ENCODE results near the gene BROX. TPM values are rescaled to one million over a fixed set of nuclear protein-coding genes. Genes with fewer than 3 reads are reported as not detected.

The BROX gene
- polyA plus RNA-seq, 4 donors = 34.4 to 56.8 (median 48.1) TPM

DNA sequence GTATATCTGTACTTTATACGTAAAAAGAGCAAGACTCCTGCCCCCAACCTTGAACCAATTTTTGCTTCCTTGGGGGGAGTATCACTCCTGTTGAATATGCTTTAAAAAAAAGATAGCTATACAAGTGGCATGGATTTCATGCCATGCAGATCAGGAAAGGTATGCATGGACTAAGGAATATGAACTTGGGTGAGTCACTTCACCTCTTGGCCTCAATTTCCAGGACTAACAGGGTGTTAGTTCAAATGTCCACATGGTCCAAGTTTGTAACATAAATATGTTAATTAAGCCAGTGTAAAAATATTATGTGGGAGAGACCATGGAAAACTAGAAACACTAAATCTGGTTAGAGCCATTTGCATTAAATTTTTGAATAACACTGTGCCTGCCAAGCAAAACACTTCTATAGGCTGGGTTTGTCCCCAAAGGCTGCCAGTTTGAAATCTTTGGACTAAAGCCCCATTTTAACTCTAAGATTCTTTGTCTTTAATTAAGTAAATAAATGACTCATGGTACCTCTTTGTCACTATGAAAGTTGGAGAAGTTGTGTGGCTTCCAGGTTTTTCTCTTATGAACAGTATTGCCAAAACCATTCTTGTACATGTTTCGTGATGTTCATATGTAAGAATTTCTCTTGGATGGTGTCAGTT is 57.7 kb downstream of the BROX start:
- no peak for DNase-seq (ENCODE audit: low read depth in 4 of 4, low spot score in 3 of 4)

- DNase-seq (ENCODE audit: low read depth in 4 of 4, low spot score in 3 of 4) = no peak
These were observed 60.6 kb downstream of the BROX start for GRCh38 chr1:222772996-222773379.

DNA sequence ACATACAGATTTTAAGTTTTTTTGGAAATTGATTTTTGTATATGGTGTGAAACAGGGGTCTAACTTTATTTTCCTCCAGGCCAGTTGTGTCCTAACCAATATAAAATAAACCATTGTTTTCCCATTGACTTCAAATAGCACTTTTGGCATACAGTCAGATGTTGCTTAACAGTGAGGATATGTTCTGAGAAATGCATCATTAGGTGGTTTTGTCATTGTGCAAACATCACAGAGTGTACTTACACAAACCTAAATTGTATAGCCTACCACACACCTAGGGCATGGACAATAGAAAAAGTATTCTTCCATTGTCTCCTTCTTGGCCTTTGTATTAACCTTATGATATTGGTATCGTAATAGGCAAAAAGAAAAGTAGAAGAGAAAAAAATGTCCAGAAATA is 65.1 kb downstream of the BROX start:
- no peak for DNase-seq (ENCODE audit: low read depth in 4 of 4, low spot score in 3 of 4)

DNA sequence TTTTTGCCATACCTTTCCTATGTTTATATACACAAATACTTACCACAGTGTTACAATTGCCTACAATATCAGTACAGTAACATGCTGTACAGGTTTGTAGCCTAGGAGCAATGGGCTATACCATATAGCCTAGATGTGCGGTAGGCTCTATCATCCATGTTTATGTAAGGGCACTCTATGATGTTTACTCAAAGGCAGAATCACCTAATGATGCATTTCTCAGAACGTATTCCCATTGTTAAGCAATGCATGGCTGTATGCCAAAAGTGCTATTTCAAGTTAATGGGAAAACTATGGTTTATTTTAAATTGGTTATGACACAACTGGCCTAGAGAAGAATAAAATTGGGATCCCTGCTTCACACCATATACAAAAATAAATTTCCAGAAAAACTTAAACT is 65.6 kb downstream of the BROX start:
- no peak for DNase-seq (ENCODE audit: low read depth in 4 of 4, low spot score in 3 of 4)

DNA sequence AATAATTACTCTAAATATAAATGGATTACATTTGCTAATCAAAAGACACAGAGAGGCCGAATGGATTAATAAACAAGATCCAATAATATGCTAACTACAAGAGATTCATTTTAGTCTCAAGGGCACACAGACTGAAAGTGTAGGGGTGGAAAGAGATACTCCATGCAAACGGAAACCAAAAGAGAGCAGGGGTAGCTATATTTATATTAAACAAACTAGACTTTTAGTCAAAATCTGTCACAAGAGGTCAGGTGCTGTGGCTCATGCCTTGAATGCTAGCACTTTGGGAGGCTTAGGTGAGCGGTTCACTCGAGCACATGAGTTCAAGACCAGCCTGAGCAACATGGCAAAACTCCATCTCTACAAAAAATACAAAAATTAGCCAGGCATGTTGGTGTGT is 68.9 kb downstream of the BROX start:
- no peak for DNase-seq (ENCODE audit: low read depth in 4 of 4, low spot score in 3 of 4)

GRCh38 chr1:222783051-222783450 is 70.7 kb downstream of the BROX start:
- DNase-seq (ENCODE audit: low read depth in 4 of 4, low spot score in 3 of 4) = no peak

- no peak for DNase-seq (ENCODE audit: low read depth in 4 of 4, low spot score in 3 of 4)
These were observed 72.0 kb downstream of the BROX start for GRCh38 chr1:222784371-222784770.

Other genes with a start within 250 kb of the BROX start
- gene HHIPL2, start 164.5 kb upstream of the BROX start, polyA plus RNA-seq (ENCODE audit: insufficient read length in 4 of 4) = 1 to 10 TPM in 1 of 4 donors, under 1 TPM in 3; 0.35 to 1.6 (median 0.84) TPM
- gene TAF1A, start 122.6 kb upstream of the BROX start, polyA plus RNA-seq (ENCODE audit: insufficient read length in 4 of 4) = 10 to 100 TPM; 15.4 to 17.0 (median 16.9) TPM
- 10 to 100 TPM; 59.4 to 84.3 (median 71.2) TPM for gene MIA3, start 94.5 kb upstream of the BROX start, polyA plus RNA-seq (ENCODE audit: insufficient read length in 4 of 4)
- 10 to 100 TPM; 65.7 to 79.5 (median 77.6) TPM for gene AIDA, start 73 bp upstream of the BROX start, polyA plus RNA-seq (ENCODE audit: insufficient read length in 4 of 4)
- gene FAM177B, start 24.6 kb downstream of the BROX start, polyA plus RNA-seq (ENCODE audit: insufficient read length in 4 of 4) = under 1 TPM in 2 of 4 donors, not detected in 2; 0.05 to 0.15 TPM
- gene DISP1, start 102.5 kb downstream of the BROX start, polyA plus RNA-seq (ENCODE audit: insufficient read length in 4 of 4) = 10 to 100 TPM; 13.2 to 15.4 (median 15.2) TPM

Measured in right renal pelvis (tissue), 4 donors.